HUDEP-2 (cell line): ENCODE results near the gene FOXE3.
A peak's percentile ranks its signal among the peaks of the same experiment; 100 is the strongest.

ENCODE experiments used
- DNase-seq, 76 experiments: peaks; one replicate each; lab custom pipeline; 2025; ENCODE audit not compliant: unreplicated experiment in 76 of 76; lab: John Stamatoyannopoulos, UW

Gene FOXE3

DNA sequence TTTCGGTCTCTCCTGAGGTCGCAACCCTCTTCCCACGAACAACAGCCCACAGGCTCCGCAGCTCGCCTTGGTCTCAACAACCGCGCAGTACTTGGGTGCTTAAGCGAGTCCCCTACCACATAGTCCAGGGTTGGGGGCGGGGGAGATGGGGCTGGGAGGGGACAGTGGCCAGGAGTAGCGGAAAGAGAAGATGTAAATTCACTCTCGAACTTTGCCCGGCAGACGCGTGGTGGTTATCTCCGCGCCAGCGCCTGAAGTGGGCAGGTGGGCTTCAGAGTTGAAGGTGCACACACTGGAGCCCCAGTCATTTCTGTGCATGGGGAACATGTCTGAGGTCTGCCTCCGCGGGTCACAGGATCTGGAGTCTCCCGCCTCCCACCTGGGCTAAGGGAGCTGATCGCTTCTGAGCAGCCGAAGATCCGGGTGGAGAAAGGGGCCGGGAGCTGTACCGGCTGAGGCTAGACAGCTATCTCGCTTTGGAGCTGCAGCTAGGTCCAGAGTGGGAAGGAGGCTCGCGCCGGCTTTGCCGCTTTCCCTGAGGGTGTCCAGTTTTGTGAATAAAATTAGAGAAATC lies 17.5 kb downstream of the FOXE3 start:
- DNase-seq: no peak

DNA sequence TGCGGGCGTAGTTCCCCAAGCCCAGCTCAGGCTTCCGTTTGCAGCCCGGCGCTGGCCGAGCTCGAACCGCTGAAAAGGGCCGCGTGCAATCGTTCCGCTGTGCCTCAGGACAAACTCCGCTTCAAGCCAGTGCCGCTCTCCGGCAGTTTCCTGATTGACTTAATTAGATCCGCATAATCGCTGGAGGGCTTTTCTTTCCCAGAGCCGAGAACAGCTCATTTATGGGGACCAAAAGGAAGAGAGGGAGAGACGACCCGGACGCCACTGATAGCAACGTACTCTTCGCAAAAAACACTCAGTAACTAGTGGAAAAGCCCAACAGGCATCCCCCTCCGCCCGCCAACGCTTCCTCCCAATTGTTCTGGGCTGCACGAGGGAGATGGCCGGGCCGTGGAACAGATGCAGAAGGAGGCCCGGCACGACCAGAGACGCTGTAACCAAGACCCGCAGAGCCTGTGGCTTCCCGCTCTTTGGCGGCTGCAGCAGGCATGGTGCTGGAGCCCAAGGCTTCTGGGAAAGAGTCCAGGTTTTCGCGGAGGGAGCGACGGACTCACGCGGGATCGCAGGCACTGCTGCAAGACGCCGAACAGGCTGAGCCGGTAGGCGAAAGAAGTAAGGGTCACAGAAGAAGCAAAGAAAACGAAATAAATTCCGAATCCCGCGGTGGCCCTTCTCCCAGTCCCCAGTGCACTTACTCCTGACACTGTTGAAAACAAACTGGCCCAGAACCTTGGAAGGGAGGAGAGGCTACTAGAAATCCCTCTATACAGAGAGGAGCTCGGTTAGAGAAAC lies 18.2 kb downstream of the FOXE3 start:
- no peak for DNase-seq

DNA sequence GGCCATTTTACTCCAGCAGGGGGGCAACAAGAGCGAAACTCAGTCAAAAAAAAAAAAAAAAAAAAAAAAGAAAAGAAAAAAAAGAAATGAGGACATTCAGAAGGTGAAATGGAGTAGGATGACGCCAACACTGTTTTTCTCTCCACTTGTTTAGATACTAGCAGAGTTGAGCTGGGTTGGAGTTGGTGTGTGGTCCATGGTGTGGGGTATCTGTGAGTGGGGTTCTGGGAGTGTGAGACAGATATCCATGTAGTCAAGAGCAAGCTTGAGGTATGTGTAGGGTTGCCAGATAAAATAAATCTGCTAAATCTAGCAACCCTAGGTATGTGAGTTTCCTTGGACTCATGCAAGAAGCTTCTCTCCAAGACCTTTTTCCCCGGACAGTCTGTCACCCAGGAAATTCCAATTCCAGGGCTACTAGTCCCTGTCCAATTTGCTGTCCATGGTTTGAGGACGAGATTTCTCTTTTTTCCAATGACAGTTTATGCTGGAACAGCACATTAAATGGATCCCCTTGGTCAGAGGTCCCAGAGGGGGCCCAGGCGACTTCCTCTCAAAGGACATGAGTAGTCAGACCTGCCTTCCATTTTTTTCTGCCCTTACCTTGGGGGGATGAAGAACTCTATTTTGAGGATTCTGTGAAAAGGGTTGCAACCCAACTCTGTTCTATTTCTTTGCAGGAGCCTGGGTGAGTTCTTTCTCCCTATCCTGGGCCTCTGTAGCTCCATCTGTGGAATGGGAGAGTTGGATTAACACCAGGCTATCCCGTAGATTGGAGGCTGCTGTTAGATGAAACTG lies 19.6 kb downstream of the FOXE3 start:
- DNase-seq: no peak

DNA sequence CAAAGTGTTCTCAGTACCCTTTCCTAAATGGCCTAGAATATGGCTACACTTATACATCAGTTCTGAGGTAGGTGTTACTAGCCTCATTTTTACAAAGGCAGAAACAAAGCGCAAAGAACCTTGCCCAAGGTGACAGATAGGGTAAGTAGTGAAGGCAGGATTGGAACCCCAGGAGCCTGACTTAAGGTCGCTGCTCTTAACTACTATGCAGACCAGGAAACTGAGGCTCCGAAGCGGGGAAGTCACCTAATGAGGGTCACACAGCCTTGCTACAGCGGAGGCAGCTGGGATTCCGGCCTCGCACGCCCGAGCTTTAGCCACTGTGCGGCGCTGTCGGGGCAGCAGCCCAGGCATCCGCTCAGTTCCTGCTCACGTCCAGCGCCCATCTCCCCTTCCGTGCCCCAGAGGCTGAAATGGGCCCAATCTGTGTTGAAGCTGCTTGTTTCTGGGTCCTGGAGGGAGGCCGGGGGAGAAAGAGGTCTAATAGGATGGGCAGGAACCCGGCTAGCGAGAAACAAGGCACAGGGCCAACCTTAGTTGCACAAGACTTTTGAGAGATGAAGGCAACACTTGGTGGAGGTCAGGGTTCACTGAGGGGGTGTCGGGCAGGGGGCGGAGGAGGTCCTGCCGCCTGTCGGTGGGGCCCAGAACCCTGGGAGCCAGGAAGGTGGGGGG lies 20.4 kb downstream of the FOXE3 start:
- DNase-seq: peak in 67 of 76 experiments; percentile 4 to 83 (median 55)

DNA sequence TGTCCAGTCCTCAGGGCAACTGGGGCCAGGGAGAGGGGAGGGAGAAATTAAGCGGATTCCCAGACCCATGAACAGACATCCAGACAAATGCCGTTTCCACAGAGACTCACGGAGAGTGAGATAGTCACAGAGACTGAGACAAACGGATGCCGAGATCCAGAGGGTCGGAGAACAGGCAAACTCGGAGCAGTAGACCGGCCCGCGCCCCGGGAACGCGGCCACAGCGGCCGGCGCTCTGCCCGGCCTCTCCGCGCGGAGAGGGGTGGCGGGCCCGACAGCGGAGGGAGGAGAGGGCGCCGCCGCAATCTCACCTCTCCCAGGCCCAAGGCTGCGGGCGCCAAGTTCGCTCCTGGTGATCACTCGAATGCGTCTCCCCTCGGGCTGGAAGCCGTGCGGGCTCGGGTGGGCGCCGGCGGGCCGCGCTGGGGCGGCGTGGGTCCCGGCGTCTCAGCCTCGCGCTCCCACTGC lies 20.9 kb downstream of the FOXE3 start:
- peak in 6 of 76 experiments; percentile 4 to 50 (median 42) for DNase-seq

DNA sequence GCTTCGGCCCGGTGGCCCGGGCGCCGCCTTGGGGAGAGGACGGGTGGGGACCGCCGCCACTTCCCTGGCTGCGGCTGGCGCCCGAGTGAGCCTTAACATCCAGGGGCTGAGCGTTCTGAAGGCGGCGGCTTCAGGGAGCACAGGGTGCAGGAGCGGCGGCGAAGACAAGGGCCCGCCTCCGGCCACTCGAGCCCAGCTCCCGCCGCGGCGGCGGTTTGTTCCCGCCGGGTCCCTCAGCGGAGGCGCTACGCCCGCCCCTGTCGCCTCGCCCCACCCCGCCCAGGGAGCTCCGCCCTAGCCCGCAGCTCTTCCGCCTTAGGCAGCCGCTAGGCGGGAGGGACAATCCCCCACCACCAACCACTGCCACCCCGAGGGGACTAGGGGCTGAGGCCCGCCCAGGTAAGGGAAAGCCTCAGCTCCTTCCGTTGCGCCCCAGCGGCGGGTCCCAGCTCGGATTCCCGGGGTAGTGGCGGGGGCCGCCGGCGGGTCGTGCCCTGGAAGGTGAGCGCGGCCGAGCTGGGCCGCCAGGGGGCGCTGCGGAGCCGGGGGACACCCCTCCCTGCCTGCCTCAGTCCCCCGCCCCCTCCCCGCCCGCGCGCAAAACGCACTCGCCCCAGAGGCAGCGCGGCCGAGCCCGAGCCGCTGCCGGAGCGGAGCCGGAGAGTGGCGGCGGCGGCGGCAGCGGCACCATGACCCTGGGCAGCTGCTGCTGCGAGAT lies 21.5 kb downstream of the FOXE3 start, which contains the start of gene FOXD2:
Gene FOXD2, plus strand, starts transcription at position 598 of the 718 bp plus-strand sequence. Its CDS starts 92 bp downstream, at position 690.
- peak in 73 of 76 experiments; percentile 10 to 93 (median 78) for DNase-seq

DNA sequence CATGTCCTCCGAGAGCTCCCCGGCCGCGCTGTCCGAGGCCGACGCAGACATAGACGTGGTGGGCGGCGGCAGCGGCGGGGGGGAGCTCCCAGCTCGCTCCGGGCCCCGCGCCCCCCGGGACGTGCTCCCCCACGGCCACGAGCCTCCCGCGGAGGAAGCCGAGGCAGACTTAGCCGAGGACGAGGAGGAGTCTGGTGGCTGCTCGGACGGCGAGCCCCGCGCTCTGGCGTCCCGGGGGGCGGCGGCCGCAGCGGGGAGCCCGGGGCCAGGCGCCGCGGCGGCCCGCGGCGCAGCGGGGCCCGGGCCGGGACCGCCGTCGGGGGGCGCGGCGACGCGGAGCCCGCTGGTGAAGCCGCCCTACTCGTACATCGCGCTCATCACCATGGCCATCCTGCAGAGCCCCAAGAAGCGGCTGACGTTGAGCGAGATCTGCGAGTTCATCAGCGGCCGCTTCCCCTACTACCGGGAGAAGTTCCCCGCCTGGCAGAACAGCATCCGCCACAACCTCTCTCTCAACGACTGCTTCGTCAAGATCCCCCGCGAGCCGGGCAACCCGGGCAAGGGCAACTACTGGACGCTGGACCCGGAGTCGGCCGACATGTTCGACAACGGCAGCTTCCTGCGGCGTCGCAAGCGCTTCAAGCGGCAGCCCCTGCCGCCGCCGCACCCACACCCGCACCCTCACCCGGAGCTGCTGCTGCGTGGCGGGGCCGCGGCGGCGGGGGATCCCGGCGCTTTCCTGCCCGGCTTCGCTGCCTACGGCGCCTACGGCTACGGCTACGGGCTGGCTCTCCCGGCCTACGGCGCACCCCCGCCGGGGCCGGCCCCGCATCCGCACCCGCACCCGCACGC lies 22.3 kb downstream of the FOXE3 start:
- DNase-seq: peak in 2 of 76 experiments; percentile 2 to 4

DNA sequence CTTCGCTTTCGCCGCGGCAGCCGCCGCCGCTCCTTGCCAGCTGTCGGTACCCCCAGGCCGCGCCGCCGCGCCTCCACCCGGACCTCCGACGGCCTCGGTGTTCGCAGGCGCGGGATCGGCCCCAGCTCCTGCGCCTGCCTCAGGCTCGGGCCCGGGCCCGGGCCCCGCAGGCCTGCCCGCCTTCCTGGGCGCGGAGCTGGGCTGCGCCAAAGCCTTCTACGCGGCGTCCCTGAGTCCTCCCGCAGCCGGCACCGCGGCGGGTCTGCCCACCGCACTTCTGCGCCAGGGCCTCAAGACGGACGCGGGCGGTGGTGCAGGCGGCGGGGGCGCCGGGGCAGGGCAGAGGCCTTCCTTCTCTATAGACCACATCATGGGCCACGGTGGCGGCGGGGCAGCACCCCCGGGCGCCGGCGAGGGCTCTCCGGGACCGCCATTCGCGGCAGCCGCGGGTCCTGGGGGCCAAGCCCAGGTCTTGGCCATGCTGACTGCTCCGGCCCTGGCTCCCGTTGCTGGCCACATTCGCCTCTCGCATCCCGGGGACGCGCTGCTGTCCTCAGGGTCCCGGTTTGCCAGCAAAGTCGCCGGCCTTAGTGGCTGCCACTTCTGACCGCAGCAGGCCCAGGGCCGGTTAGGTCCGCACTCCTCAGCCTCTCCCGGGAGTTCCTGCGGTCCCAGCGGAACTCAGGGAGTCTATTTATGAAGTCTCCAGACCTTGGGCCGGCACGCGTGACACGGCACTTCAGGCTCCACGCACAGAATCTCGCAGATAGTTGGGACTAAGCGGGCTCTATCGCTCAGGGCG lies 23.1 kb downstream of the FOXE3 start:
- no peak for DNase-seq

DNA sequence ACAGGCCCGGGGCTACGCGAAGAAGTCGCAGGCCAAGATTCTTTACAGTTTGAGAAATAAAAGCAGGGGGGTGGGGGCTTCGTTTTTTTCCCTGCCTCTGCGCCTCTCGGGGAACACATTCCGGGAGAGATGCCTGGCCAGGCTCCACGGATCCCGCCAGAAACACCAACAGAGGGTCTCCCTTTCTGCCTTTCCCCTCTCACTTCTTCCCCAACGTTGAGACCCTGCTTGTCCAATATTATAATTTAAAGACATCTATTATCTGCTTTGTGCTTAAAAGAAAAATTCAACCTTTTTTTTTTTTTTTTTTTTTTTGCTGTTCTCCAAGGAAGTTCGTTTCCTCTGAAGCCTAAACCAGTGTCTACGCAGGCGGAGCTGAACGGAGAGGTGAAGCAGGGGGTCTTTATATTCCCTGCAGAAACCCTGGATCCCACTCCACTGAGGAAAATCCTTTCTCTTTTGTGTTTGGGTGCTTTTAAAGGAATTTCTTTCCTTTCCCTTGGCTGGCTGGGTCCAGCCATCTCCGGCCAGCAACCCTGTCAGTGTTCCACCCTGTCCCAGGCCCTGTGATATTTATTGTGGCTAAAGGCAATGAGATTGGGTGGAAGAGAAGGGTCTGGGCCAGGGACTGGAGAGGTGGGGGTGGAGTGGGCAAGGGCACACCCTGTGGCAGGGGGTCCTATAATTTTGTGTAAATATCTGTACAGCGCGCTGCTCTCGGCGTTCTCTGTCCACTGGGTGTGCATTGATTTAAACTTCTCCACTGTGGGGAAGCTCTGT lies 23.9 kb downstream of the FOXE3 start:
- DNase-seq: no peak

DNA sequence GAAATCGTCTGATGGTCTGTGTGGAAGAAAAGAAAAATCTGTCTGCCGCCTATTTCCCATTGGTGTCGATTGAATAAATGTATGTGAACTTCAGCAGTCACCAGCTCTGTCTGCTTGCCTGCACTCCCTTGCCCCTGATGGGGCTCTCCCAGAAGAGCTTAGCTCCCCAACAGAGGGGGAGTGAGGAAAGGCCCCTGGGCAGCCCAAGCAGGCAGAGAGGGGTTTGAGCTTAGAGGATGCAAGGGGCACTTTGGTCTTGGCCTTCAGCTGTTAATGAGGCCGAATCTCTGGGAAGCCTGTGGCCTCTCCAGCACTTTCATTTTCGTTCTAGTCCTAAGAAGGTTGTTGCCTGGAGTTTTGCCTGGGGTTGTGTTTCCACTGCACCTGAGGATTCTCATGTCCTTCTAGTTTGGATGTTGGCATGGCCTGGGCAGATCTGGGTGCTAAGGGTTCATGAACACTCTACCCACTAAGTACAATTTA lies 24.6 kb downstream of the FOXE3 start:
- DNase-seq: no peak

DNA sequence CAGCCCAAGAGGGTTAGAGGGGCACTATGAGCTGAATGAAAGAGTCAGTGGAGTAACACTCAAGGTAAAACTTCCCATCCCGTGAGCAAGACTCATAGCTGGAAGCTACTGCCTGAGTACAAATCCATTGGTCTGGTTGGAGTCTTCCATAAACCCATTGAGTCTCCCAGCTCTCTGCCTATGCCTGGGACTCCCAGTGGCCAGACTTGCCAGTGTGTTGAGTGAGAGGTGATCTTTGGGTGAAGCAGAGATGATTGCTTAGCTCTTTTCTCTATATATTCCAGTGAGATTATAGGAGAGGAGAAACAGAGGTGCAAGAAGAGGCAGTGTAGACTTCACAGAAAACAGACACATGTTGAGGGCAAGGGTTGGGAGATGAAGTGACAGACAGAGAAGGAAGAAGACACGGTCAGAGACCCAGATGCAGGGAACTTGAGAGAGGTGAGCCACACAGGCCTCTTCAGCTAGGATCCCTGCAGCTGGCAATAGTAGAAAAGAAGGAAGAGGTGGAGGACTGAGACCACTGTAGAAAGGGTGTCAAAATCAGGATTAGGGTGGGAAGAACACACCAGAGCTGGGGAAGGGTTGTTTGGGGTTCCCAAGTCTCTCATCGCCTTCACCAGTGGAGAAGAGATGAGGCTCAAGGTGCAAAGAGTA lies 25.5 kb downstream of the FOXE3 start:
- DNase-seq: no peak

DNA sequence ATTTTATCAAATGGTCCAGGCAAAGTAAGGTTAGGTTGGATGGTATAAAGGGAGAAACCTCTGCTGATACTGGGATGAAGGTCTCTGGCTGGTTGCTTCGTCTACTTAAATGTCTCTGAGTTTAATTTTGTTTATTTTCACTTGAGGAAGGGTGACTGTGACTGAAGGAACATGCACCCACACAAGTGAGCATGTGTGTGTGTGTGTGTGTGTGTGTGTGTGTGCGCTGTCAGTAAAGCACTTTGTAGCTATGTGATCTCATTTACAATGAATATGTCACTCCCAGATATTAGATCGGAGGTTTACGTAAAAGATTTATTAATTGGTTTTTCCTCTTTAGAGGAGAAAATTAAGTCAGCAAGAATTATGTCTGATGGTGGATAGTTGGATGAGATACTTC lies 26.1 kb downstream of the FOXE3 start:
- DNase-seq: no peak

DNA sequence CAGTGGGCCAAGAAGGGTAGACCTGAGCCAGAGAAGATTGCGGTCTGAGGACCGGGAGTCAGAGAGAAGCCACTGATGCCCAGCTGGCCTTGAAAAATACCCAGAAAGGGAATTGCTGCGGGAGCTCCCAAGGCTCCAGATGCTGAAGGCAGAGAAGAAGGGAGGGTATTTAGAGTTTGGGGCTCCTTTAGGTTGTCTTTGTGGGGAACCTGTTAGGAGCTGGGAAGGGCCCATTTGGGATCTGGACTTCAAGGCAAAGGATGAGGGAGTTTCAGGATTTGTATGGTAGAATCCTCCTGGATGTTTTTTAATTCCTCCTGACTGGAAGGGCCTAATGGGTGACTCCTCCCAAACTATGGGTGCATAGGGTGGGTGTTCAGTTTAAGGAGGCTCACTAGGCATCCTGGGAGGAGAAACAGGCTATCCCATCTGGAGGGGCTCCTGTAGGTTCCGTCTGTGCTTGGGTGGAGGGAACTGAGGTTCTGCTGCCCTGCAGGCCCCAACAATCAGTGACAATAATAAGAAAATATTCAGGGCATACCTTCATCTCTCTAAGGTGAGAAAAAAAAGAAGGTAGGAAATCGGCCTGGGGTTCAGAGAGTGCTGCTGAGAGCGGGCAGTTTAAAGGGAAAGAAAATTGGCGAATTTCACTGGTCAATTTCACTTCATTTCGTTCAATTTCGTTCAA lies 26.9 kb downstream of the FOXE3 start:
- DNase-seq: no peak

DNA sequence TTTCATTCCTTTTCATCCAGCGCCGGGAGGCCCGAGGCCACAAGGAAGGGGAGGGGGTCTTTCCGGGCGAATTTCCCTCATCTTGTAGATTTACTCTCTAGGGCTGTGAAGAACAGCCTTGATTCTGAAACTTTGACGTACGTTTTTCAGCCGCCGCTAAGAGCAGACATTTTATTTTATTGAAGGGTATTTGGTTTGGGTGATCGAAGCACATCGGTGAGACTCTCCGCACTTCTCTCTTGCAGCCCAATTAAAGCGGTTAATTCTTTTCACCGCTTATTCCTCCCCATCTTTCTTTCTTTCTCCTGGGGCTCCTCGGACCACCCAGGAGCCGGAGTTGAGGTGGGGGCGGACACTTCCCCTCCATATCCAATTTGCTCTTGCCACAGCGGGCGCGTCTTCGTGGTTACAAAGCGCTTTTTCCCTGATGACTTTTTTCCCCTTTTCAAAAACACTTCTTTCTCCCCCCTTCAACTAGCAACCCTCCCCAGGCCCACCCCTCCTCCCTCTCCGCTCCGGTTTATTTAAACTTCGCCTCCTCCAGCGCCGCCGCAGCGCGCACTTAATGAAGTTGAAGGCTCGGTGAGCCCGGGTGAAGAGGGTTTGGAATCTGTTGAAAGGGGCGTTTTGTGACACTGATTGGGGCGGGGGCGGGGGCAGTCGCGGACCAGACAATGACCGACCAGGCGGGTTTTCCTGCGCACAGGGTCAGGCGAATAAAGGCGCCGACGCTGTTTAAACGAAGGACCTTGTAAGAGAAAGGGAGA lies 27.6 kb downstream of the FOXE3 start:
- DNase-seq: no peak

DNA sequence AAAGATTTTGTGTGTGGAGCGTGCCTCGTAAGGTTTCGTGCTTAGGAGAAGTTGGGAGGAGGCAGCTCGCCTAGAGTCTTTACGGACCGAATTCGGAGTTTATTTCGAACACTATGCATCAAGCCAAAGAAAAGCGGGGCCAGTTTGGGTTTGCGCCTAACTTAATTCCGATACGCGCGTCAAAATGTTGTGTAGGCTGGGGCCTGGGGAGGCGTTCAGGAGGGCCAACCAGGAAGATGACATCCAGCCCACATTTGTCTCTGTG lies 28.1 kb downstream of the FOXE3 start:
- DNase-seq: no peak
